SK-N-SH (cell line): Measurements from ENCODE around the gene UFSP2. TPM values are rescaled to one million over a fixed set of nuclear protein-coding genes. Genes with fewer than 3 reads are reported as not detected.

Experiments
- CTCF ChIA-PET: fragments of 300-600, 350-600 bp; formaldehyde crosslinking; extraction: SDS; loops from one replicate; lab custom pipeline; 2021; lab: Yijun Ruan, JAX
- POLR2A ChIA-PET: fragments of 350-600 bp; sonication (Branson Sonifier 250); formaldehyde crosslinking; extraction: SDS; loops from one replicate; lab custom pipeline; 2020; ENCODE audit warnings: antibody characterized with exemption, inconsistent platforms; lab: Yijun Ruan, JAX
- DNase-seq: peaks from one replicate; pipeline ENCODE4 v3.0.0; 2012
- H2AFZ ChIP-seq: fragments of 200-600 bp; sonication (generic); 2 replicates; pipeline ENCODE4 v1.8.1; 2016; ENCODE audit warnings: antibody characterized with exemption, mild to moderate bottlenecking, low read depth
- H3F3A ChIP-seq: fragments of 200-600 bp; sonication (generic); replicated peaks from 2 replicates; pipeline ENCODE3; 2016; ENCODE audit warnings: antibody characterized with exemption, mild to moderate bottlenecking; ENCODE audit not compliant: insufficient read depth
- H3K27ac ChIP-seq, 2 experiments: fragments of 200-500 bp in 1 of 2; fragments of 200-600 bp in 1 of 2; sonication (Bioruptor generic) in 1 of 2; sonication (generic), shearing (Covaris generic) in 1 of 2; 2 replicates each; pipeline versions ENCODE4 v1.5.1 to v1.6.1; 2014 to 2016; ENCODE audit warnings: low read depth in 2 of 2, inconsistent platforms in 1 of 2, low read length in 1 of 2, mild to moderate bottlenecking in 1 of 2, mixed read lengths in 1 of 2
- H3K27me3 ChIP-seq: fragments of 200-600 bp; sonication (generic), shearing (Covaris generic); 2 replicates; pipeline ENCODE4 v1.6.1; 2016; ENCODE audit warnings: mixed run types; ENCODE audit not compliant: insufficient read depth
- H3K36me3 ChIP-seq, 2 experiments: fragments of 200-500 bp in 1 of 2; fragments of 200-600 bp in 1 of 2; sonication (Bioruptor generic) in 1 of 2; sonication (generic) in 1 of 2; replicated peaks in 1 of 2; 2 replicates each; pipeline versions ENCODE3 to v1.5.1; 2014 to 2016; ENCODE audit warnings: low read length in 1 of 2, mild to moderate bottlenecking in 1 of 2; ENCODE audit not compliant: insufficient read depth in 2 of 2, control insufficient read depth in 1 of 2
- H3K4me1 ChIP-seq, 2 experiments: fragments of 200-500 bp in 1 of 2; fragments of 200-600 bp in 1 of 2; sonication (Bioruptor generic) in 1 of 2; sonication (generic), shearing (Covaris generic) in 1 of 2; 2 replicates each; pipeline versions ENCODE4 v1.5.1 to v1.6.1; 2014 to 2016; ENCODE audit warnings: low read depth in 1 of 2, low read length in 1 of 2, mixed run types in 1 of 2; ENCODE audit not compliant: insufficient read depth in 2 of 2, control insufficient read depth in 1 of 2
- H3K4me2 ChIP-seq: fragments of 200-600 bp; sonication (generic), shearing (Covaris generic); 2 replicates; pipeline ENCODE4 v1.6.1; 2017; ENCODE audit warnings: mixed run types
- H3K4me3 ChIP-seq, 2 experiments: fragments of 200-500 bp in 1 of 2; fragments of 200-600 bp in 1 of 2; sonication (Bioruptor generic) in 1 of 2; sonication (generic), shearing (Covaris generic) in 1 of 2; 2 replicates each; pipeline versions ENCODE4 v1.5.1 to v1.8.1; 2014 to 2016; ENCODE audit warnings: low read depth in 2 of 2, inconsistent platforms in 1 of 2, low read length in 1 of 2, mild to moderate bottlenecking in 1 of 2, mixed read lengths in 1 of 2, moderate library complexity in 1 of 2
- H3K79me2 ChIP-seq: fragments of 200-600 bp; sonication (generic); 2 replicates; pipeline ENCODE4 v1.8.1; 2017; ENCODE audit warnings: mild to moderate bottlenecking; ENCODE audit not compliant: insufficient read depth
- H3K9ac ChIP-seq: fragments of 200-600 bp; sonication (generic); 2 replicates; pipeline ENCODE4 v1.6.1; 2017; ENCODE audit warnings: mixed run types
- H3K9me2 ChIP-seq: fragments of 200-600 bp; sonication (generic); 2 replicates; pipeline ENCODE4 v1.6.1; 2017; ENCODE audit warnings: mixed run types
- H3K9me3 ChIP-seq: fragments of 200-600 bp; sonication (generic); 2 replicates; pipeline ENCODE4 v1.6.1; 2017; ENCODE audit warnings: mixed run types, mild to moderate bottlenecking, moderate library complexity
- H4K20me1 ChIP-seq: fragments of 200-600 bp; sonication (generic); 2 replicates; pipeline ENCODE4 v1.6.1; 2017; ENCODE audit warnings: mild to moderate bottlenecking, mixed run types; ENCODE audit not compliant: insufficient read depth
- FOXM1 ChIP-seq: IDR thresholded peaks from 2 replicates; pipeline ENCODE4 v1.4.0; 2012; ENCODE audit warnings: low read depth, mild to moderate bottlenecking
- GABPA ChIP-seq: IDR thresholded peaks from 2 replicates; pipeline ENCODE4 v1.4.0; 2012; ENCODE audit warnings: low read depth, mild to moderate bottlenecking
- GATA2 ChIP-seq: sonication (generic); formaldehyde crosslinking; IDR thresholded peaks from 2 replicates; pipeline ENCODE4 v1.5.0; 2020; ENCODE audit warnings: mild to moderate bottlenecking, missing genetic modification reagents
- MEF2A ChIP-seq: IDR thresholded peaks from 2 replicates; pipeline ENCODE4 v1.4.0; 2012; ENCODE audit warnings: low read depth, borderline replicate concordance
- MXI1 ChIP-seq: IDR thresholded peaks from 2 replicates; pipeline ENCODE4 v1.6.1; 2012; ENCODE audit warnings: mild to moderate bottlenecking, low read depth, low read length, improper control_type of control experiment
- NFIC ChIP-seq: IDR thresholded peaks from 2 replicates; pipeline ENCODE4 v1.4.0; 2012; ENCODE audit warnings: borderline replicate concordance
- RAD21 ChIP-seq: IDR thresholded peaks from 2 replicates; pipeline ENCODE4 v1.6.1; 2012; ENCODE audit warnings: mild to moderate bottlenecking, low read length
- RFX5 ChIP-seq: IDR thresholded peaks from 2 replicates; pipeline ENCODE4 v1.6.1; 2012; ENCODE audit warnings: mild to moderate bottlenecking, improper control_type of control experiment, low read length
- SMC3 ChIP-seq: IDR thresholded peaks from 2 replicates; pipeline ENCODE4 v1.6.1; 2012; ENCODE audit warnings: low read depth, low read length, improper control_type of control experiment
- TEAD4 ChIP-seq: IDR thresholded peaks from 2 replicates; pipeline ENCODE4 v1.4.0; 2012; ENCODE audit warnings: mild to moderate bottlenecking, borderline replicate concordance; ENCODE audit not compliant: insufficient read depth
- WGBS: methylation state at CpG from one replicate; pipeline ENCODE4 v1.1.6; 2017; ENCODE audit warnings: low lambda C conversion rate; 5-methylcytosine and 5-hydroxymethylcytosine counted together
- polyA plus RNA-seq, 3 experiments: library from polyadenylated mRNA; depleted of rRNA; stranded (reverse); fragments of >200 nt; gene quantifications; 2 replicates each; pipeline ENCODE4 v1.2.3, GENCODE V29; 2012
- TF ChIP-seq, protein P1 (sequence below): fragments of 150-350 bp; IDR thresholded peaks from 2 replicates; pipeline ENCODE4 v1.6.1; 2017; ENCODE audit warnings: antibody characterized with exemption, low read length, low read depth, borderline replicate concordance
- TF ChIP-seq, protein P2 (sequence below): IDR thresholded peaks from 2 replicates; pipeline ENCODE4 v1.6.1; 2012; ENCODE audit warnings: mild to moderate bottlenecking, low read depth, low read length, moderate library complexity
- TF ChIP-seq, protein P3 (sequence below): fragments of 150-350 bp; IDR thresholded peaks from 2 replicates; pipeline ENCODE4 v1.6.1; 2016; ENCODE audit warnings: mild to moderate bottlenecking, low read depth, low read length
- TF ChIP-seq, protein P4 (sequence below): IDR thresholded peaks from 2 replicates; pipeline ENCODE4 v1.4.0; 2012; ENCODE audit warnings: low read depth, borderline replicate concordance

The UFSP2 gene
- polyA plus RNA-seq, 1 of the 3 experiments (the other 2 are of a cell fraction): 15.5 TPM

DNA sequence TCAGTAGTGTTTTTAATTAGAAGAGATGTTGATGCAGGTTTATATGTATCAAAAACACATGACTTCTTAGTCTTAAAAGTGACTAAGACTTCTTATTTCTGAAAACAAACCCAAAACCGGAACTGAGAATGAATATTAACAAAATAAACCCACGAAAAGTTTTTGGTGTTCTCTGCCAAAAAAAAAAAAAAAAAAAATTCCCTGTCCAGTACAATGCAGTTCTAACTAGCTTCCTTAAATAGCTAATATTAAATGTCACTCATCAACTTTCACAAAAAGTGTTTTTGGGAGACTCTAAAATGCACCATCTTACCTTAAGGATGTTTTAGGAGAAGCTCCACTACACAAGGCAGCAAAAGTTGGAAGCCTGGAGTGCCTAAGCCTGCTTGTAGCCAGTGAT lies 27.1 kb downstream of the UFSP2 start:
- Histone ChIP-seq H3K4me1 (peaks cover 6 to 8% of the 10 kb centered on the region in 2 experiments; a peak in 3 of 4 replicates), H3K4me3 (no peak overlapping the region), H3K27ac (no peak overlapping the region), H3K36me3 (peaks cover 42 to 48% of the 10 kb centered on the region in 2 experiments), H3K9me3 (no peaks in the 10 kb centered on the region), H3K9ac (no peak overlapping the region), H4K20me1 (no peaks in the 10 kb centered on the region), H3K27me3 (no peaks in the 10 kb centered on the region), H3K4me2 (no peak overlapping the region; the same call in 1 of the 2 replicates), H3K79me2 (0 out of 2 replicates have a peak, but pooled peaks cover 5% of the 10 kb centered on the region), H2AFZ (no peak overlapping the region), H3K9me2 (no peaks in the 10 kb centered on the region), H3F3A (peaks cover 19% of the 10 kb centered on the region)
- CTCF ChIA-PET: interaction anchor here (1.0 to 1.6 kb wide), 4 partner anchors 27 to 623 kb away, joined by 3 to 5 read pairs (median 4); partner anchors contain the start of gene UFSP2
- no peak for DNase-seq
- POLR2A ChIA-PET: no interaction called here
- WGBS: 81% methylated on average over 2 of the region's 2 CpGs
- TF ChIP-seq MEF2A: no peak
- TF ChIP-seq, protein P1, sequence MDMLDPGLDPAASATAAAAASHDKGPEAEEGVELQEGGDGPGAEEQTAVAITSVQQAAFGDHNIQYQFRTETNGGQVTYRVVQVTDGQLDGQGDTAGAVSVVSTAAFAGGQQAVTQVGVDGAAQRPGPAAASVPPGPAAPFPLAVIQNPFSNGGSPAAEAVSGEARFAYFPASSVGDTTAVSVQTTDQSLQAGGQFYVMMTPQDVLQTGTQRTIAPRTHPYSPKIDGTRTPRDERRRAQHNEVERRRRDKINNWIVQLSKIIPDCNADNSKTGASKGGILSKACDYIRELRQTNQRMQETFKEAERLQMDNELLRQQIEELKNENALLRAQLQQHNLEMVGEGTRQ: no peak
- TF ChIP-seq, protein P2, sequence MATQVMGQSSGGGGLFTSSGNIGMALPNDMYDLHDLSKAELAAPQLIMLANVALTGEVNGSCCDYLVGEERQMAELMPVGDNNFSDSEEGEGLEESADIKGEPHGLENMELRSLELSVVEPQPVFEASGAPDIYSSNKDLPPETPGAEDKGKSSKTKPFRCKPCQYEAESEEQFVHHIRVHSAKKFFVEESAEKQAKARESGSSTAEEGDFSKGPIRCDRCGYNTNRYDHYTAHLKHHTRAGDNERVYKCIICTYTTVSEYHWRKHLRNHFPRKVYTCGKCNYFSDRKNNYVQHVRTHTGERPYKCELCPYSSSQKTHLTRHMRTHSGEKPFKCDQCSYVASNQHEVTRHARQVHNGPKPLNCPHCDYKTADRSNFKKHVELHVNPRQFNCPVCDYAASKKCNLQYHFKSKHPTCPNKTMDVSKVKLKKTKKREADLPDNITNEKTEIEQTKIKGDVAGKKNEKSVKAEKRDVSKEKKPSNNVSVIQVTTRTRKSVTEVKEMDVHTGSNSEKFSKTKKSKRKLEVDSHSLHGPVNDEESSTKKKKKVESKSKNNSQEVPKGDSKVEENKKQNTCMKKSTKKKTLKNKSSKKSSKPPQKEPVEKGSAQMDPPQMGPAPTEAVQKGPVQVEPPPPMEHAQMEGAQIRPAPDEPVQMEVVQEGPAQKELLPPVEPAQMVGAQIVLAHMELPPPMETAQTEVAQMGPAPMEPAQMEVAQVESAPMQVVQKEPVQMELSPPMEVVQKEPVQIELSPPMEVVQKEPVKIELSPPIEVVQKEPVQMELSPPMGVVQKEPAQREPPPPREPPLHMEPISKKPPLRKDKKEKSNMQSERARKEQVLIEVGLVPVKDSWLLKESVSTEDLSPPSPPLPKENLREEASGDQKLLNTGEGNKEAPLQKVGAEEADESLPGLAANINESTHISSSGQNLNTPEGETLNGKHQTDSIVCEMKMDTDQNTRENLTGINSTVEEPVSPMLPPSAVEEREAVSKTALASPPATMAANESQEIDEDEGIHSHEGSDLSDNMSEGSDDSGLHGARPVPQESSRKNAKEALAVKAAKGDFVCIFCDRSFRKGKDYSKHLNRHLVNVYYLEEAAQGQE: no peak
- TF ChIP-seq GATA2 (CRISPR knock-in tag): no peak
- no peak for TF ChIP-seq MXI1
- no peak for TF ChIP-seq TEAD4
- TF ChIP-seq, protein P3, sequence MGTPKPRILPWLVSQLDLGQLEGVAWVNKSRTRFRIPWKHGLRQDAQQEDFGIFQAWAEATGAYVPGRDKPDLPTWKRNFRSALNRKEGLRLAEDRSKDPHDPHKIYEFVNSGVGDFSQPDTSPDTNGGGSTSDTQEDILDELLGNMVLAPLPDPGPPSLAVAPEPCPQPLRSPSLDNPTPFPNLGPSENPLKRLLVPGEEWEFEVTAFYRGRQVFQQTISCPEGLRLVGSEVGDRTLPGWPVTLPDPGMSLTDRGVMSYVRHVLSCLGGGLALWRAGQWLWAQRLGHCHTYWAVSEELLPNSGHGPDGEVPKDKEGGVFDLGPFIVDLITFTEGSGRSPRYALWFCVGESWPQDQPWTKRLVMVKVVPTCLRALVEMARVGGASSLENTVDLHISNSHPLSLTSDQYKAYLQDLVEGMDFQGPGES: no peak
- TF ChIP-seq, protein P4, sequence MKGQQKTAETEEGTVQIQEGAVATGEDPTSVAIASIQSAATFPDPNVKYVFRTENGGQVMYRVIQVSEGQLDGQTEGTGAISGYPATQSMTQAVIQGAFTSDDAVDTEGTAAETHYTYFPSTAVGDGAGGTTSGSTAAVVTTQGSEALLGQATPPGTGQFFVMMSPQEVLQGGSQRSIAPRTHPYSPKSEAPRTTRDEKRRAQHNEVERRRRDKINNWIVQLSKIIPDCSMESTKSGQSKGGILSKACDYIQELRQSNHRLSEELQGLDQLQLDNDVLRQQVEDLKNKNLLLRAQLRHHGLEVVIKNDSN: no peak
- TF ChIP-seq SMC3: no peak
- no peak for TF ChIP-seq RFX5
- TF ChIP-seq GABPA: no peak
- no peak for TF ChIP-seq RAD21
- TF ChIP-seq NFIC: no peak
- no peak for TF ChIP-seq FOXM1
